GM10266 (cell line): ENCODE results near the gene ZNF491.
A peak's percentile ranks its signal among the peaks of the same experiment; 100 is the strongest.

Experiments used
- DNase-seq: peaks from one replicate; pipeline ENCODE4 v3.0.0; 2012; ENCODE audit errors: extremely low spot score
- TF ChIP-seq, protein P1 (sequence below): IDR thresholded peaks from 2 replicates; pipeline ENCODE4 v1.5.1; 2012; ENCODE audit warnings: mild to moderate bottlenecking, low read depth; ENCODE audit not compliant: control insufficient read depth, insufficient read depth; ENCODE audit errors: missing control alignments

The ZNF491 gene

GRCh38 chr19:11798391-11799330 lies at the start of gene ZNF491:
TSS of gene ZNF491 (plus strand) at chr19:11798523. CDS start at chr19:11805954, 7,431 bp downstream.
- TF ChIP-seq, protein P1, sequence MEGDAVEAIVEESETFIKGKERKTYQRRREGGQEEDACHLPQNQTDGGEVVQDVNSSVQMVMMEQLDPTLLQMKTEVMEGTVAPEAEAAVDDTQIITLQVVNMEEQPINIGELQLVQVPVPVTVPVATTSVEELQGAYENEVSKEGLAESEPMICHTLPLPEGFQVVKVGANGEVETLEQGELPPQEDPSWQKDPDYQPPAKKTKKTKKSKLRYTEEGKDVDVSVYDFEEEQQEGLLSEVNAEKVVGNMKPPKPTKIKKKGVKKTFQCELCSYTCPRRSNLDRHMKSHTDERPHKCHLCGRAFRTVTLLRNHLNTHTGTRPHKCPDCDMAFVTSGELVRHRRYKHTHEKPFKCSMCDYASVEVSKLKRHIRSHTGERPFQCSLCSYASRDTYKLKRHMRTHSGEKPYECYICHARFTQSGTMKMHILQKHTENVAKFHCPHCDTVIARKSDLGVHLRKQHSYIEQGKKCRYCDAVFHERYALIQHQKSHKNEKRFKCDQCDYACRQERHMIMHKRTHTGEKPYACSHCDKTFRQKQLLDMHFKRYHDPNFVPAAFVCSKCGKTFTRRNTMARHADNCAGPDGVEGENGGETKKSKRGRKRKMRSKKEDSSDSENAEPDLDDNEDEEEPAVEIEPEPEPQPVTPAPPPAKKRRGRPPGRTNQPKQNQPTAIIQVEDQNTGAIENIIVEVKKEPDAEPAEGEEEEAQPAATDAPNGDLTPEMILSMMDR = peak; percentile 60
- DNase-seq = peak; percentile 97

DNA sequence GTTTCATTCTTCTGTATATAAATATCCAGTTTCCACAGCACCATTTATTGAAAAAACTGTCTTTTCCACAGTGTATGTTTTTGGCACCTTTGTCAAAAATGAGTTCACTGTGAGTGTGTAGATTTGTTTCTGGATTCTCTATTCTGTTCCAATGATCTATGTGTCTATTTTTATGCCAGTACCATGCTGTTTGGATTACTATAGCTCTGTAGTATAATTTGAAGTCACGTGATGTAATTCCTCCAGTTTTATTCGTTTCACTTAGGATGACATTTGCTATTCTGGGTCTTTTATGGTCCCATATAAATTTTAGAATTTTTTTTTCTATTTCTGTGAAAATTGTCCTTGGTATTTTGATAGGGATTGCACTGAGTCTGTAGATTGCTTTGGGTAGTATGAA lies 48.6 kb upstream of the ZNF491 start:
- DNase-seq = no peak
- TF ChIP-seq, protein P1 = no peak

DNA sequence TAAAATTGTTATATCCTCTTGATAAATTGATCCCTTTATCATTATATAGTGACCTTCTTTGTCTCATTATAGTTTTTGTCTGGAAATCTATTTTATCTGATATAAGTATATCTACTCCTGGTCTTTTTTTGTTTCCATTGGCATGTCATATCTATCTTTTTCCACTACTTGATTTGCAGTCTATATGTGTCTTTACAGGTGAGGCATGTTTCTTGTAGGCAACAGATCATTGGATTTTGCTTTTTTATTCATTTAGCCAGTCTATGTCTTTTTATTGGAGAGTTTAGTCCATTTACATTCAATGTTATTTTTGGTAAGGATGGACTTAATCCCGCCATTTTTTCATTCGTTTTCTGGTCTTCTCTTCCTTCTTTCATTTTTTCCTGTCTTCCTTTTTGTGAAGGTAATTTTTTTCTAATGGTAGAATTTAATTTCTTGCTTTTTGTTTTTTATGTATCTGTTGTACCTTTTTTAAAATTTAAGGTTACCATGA lies 46.0 kb upstream of the ZNF491 start:
- TF ChIP-seq, protein P1 = no peak
- DNase-seq = no peak

- DNase-seq = no peak
- TF ChIP-seq, protein P1 = no peak
These were observed 43.7 kb upstream of the ZNF491 start for GRCh38 chr19:11754663-11755062.

GRCh38 chr19:11756965-11757364 lies 41.4 kb upstream of the ZNF491 start:
- TF ChIP-seq, protein P1 = no peak
- DNase-seq = no peak

GRCh38 chr19:11759805-11760204 lies 38.5 kb upstream of the ZNF491 start:
- DNase-seq = no peak
- TF ChIP-seq, protein P1 = no peak

- no peak for DNase-seq
- TF ChIP-seq, protein P1 = no peak
These were observed 35.2 kb upstream of the ZNF491 start for GRCh38 chr19:11763117-11763516.
